WI38 (cell line): ENCODE measurements around the gene INPP4B.
A peak's percentile ranks its signal among the peaks of the same experiment; 100 is the strongest.
"Not testable (repeated sequence)": the region's sequence is repeated elsewhere in the genome, so short reads cannot be mapped to it uniquely, and the experiment has no call there.

Experiments
- H3K4me3 ChIP-seq: 2 replicates; pipeline ENCODE4 v1.5.1; 2011; ENCODE audit warnings: low read depth, mild to moderate bottlenecking, control low read depth, low read length
- TF ChIP-seq, protein P1 (sequence below): IDR thresholded peaks from 2 replicates; pipeline ENCODE4 v1.5.1; 2012; ENCODE audit warnings: low read depth, mild to moderate bottlenecking, control low read depth, low read length

The INPP4B gene

GRCh38 chr4:142402900-142403299 is 443.2 kb downstream of the INPP4B start:
- H3K4me3 ChIP-seq = peak overlapping the region; percentile 60
- TF ChIP-seq, protein P1, sequence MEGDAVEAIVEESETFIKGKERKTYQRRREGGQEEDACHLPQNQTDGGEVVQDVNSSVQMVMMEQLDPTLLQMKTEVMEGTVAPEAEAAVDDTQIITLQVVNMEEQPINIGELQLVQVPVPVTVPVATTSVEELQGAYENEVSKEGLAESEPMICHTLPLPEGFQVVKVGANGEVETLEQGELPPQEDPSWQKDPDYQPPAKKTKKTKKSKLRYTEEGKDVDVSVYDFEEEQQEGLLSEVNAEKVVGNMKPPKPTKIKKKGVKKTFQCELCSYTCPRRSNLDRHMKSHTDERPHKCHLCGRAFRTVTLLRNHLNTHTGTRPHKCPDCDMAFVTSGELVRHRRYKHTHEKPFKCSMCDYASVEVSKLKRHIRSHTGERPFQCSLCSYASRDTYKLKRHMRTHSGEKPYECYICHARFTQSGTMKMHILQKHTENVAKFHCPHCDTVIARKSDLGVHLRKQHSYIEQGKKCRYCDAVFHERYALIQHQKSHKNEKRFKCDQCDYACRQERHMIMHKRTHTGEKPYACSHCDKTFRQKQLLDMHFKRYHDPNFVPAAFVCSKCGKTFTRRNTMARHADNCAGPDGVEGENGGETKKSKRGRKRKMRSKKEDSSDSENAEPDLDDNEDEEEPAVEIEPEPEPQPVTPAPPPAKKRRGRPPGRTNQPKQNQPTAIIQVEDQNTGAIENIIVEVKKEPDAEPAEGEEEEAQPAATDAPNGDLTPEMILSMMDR = no peak

GRCh38 chr4:142402156-142402555 is 443.9 kb downstream of the INPP4B start:
- H3K4me3 ChIP-seq = no peak overlapping the region
- TF ChIP-seq, protein P1 = no peak

GRCh38 chr4:142397364-142397991 is 448.6 kb downstream of the INPP4B start:
- not testable (repeated sequence) for H3K4me3 ChIP-seq

- H3K4me3 ChIP-seq = no peak overlapping the region
- TF ChIP-seq, protein P1 = no peak
These were observed 449.8 kb downstream of the INPP4B start for GRCh38 chr4:142396279-142396678.

DNA sequence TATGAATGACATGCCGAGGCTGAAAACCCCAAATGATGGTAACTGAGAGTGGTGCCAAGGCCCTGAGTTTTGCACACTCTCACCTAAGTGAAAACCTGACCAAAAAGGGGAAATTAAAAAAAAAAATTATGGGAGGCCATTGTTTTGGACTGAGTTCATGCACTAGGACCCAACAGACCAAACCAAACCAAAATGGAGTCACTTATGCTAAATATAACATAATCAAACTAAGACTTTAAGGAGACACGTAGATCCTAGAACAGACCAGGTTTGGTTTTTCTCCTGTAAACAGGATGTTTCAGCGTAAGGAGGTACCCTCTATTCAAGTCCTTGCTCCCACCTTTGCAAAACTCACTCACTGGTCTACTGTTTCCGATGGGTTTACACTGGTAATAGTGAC is 453.0 kb downstream of the INPP4B start:
- no peak overlapping the region for H3K4me3 ChIP-seq
- TF ChIP-seq, protein P1 = no peak

GRCh38 chr4:142386856-142387255 is 459.2 kb downstream of the INPP4B start:
- TF ChIP-seq, protein P1 = no peak
- H3K4me3 ChIP-seq = no peak overlapping the region

- H3K4me3 ChIP-seq = no peak overlapping the region
- TF ChIP-seq, protein P1 = no peak
These were observed 459.7 kb downstream of the INPP4B start for GRCh38 chr4:142386449-142386848.
